GM12874 (cell line): ENCODE measurements around the gene THOP1.

Source experiments
- CTCF ChIP-seq: IDR thresholded peaks from 2 replicates; pipeline ENCODE4 v1.5.1; 2011; ENCODE audit warnings: low read depth, mild to moderate bottlenecking, control low read depth, low read length, moderate library complexity; ENCODE audit not compliant: insufficient read depth

Gene THOP1

GRCh38 chr19:2814426-2814825, 29.1 kb downstream of the THOP1 start:
- TF ChIP-seq CTCF, result no peak

DNA sequence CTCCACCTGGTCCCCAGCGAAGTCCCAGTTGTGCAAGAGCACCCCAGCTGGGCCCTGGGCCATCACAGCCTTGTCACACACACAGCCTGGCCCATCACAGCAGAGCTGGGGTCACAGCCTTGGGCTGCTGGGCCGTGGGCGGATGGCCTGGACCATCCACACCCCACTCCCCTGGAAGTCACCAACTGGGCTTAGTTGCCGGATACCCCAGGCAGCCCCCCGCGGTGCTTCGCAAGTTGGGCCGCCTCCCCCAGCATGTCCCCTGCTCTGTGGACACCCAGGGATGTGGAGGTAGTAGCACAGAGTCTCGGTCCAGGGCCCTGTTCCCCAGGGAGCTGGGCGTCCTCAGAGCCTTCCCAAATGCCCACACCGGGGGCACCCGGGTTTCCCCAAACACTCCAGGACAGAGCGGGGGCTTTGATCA, 29.9 kb downstream of the THOP1 start:
- no peak for TF ChIP-seq CTCF

DNA sequence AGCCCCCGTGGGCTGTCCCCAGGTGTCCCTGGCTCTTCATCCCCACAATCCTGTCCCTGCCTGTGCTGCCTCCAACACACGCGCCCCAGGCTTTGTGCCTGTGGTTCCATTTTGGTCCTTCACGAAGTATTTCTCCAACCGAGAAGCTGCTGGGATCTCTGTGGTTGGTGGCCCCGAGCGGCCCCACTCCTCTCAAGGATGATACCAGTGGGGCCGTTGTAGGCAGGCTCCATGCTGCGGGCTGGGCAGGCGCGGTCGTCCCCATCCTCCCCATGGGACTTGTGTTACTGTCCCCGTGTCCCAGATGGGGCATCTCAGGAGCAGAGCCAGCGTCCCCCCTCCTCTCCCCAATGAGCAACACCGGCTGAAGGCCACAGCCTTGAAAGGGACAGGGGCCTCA, 30.6 kb downstream of the THOP1 start:
- no peak for TF ChIP-seq CTCF

GRCh38 chr19:2816641-2817040, 31.3 kb downstream of the THOP1 start:
- TF ChIP-seq CTCF, result no peak

GRCh38 chr19:2819540-2820111, 34.3 kb downstream of the THOP1 start, which contains the start of gene ZNF554:
Gene ZNF554 (plus strand): TSS chr19:2819868. CDS start chr19:2820072, 204 bp downstream.
- TF ChIP-seq CTCF, result peak; percentile 99

DNA sequence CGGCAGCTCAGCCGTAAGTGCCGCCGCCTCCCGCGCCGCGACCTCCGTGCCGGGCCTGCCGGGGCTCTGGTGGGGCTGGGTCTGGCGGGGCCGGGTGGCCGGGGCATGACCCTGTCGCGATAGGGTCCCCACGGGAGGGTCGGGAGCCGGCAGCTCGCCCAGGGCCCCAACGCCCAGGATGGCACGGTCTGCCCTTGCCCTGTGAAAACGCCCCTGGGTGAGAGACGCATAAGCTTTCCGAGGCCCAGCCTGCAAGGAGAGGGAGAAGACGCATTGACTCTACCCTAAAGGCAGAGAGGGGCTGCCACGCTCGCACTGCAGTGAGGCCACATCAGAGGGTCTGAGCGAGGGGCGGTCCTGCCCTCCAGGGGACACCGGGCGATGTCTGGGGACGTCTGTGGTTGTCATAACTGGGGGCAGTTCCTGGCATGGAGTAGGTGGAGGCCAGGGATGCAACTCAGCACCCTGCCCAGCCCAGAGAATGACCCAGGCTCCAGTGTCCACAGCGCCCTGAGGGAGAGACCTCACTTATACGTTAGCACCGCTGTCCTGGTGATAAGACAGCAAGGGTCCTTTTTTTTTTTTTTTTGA, 34.9 kb downstream of the THOP1 start:
- TF ChIP-seq CTCF, result no peak

- TF ChIP-seq CTCF, result no peak
These were observed 37.5 kb downstream of the THOP1 start for GRCh38 chr19:2822846-2823245.

DNA sequence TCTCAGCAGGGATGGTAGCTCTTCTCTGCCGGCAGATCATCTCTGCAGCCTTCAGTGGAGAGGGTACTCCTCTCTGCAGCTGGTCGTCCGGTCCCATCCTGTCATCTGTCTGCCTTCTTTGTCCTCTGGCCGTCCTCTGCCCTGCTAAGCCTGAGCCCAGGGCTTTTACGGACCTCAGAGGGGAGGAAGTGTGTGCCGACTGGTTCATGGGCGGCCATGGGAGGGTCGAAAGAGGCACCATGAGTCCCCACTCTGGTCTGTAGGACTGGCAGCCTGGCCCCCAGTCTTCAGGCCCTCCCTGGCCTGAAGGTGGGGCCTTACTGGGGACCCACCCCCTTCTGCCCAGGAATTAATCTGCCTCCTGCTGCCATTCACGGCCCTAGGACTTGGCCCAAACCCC, 38.3 kb downstream of the THOP1 start:
- no peak for TF ChIP-seq CTCF
